ENCODE measurements around the gene PLEKHG3.

- TF ChIP-seq POLR2AphosphoS5 (IDR thresholded peaks at IDR 0.05; ENCODE audit: borderline replicate concordance, low read depth, low read length) (no peak), EZH2 (IDR thresholded peaks at IDR 0.05) (no peak), FOXP2 (optimal IDR thresholded peaks at IDR 0.05; ENCODE audit: control extremely low read depth, extremely low read length, insufficient read depth) (no peak)
These were observed 44.9 kb upstream of the PLEKHG3 start for GRCh38 chr14:64659366-64659765.

Data from SK-N-MC (cell line).